ENCODE data around the gene DUSP15.

- TF ChIP-seq, protein P1, sequence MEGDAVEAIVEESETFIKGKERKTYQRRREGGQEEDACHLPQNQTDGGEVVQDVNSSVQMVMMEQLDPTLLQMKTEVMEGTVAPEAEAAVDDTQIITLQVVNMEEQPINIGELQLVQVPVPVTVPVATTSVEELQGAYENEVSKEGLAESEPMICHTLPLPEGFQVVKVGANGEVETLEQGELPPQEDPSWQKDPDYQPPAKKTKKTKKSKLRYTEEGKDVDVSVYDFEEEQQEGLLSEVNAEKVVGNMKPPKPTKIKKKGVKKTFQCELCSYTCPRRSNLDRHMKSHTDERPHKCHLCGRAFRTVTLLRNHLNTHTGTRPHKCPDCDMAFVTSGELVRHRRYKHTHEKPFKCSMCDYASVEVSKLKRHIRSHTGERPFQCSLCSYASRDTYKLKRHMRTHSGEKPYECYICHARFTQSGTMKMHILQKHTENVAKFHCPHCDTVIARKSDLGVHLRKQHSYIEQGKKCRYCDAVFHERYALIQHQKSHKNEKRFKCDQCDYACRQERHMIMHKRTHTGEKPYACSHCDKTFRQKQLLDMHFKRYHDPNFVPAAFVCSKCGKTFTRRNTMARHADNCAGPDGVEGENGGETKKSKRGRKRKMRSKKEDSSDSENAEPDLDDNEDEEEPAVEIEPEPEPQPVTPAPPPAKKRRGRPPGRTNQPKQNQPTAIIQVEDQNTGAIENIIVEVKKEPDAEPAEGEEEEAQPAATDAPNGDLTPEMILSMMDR (conservative IDR thresholded peaks at IDR 0.05): no peak
- TF ChIP-seq ZFX (IDR thresholded peaks at IDR 0.05): no peak
Measured at GRCh38 chr20:31863296-31864085, 6.8 kb downstream of the DUSP15 start.

Measured in C4-2B (cell line).